IPS-NIHi7 (cell line): ENCODE data around the gene SPEN.

Experiments used
- DNase-seq: peaks from one replicate; pipeline ENCODE4 v3.0.0; 2012; ENCODE audit warnings: mixed read lengths; ENCODE audit errors: extremely low spot score

Gene SPEN

GRCh38 chr1:15852036-15852827 is 4.7 kb downstream of the SPEN start:
- no peak for DNase-seq

- DNase-seq, result no peak
Observed at GRCh38 chr1:15852828-15853302, 5.4 kb downstream of the SPEN start.

- no peak for DNase-seq
Observed at GRCh38 chr1:15856888-15857287, 9.4 kb downstream of the SPEN start.

GRCh38 chr1:15858069-15858670 is 10.7 kb downstream of the SPEN start:
- DNase-seq, result no peak

GRCh38 chr1:15858672-15859372 is 11.3 kb downstream of the SPEN start:
- DNase-seq, result no peak

- DNase-seq, result no peak
Observed at GRCh38 chr1:15863156-15863901, 15.8 kb downstream of the SPEN start.

- no peak for DNase-seq
Observed at GRCh38 chr1:15866721-15867201, 19.3 kb downstream of the SPEN start.

- DNase-seq, result no peak
Observed at GRCh38 chr1:15867288-15867687, 19.8 kb downstream of the SPEN start.

- DNase-seq, result no peak
Observed at GRCh38 chr1:15869413-15869812, 21.9 kb downstream of the SPEN start.

GRCh38 chr1:15870421-15870820 is 22.9 kb downstream of the SPEN start:
- no peak for DNase-seq

- no peak for DNase-seq
Observed at GRCh38 chr1:15874471-15874870, 27.0 kb downstream of the SPEN start.

- DNase-seq, result peak; percentile 63
Observed at GRCh38 chr1:15876357-15877055, 29.0 kb downstream of the SPEN start.

- DNase-seq, result no peak
Observed at GRCh38 chr1:15881961-15882360, 34.5 kb downstream of the SPEN start.

GRCh38 chr1:15882665-15883064 is 35.2 kb downstream of the SPEN start:
- no peak for DNase-seq

- no peak for DNase-seq
Observed at GRCh38 chr1:15883326-15883725, 35.8 kb downstream of the SPEN start.

- no peak for DNase-seq
Observed at GRCh38 chr1:15884477-15884876, 37.0 kb downstream of the SPEN start.

GRCh38 chr1:15885269-15885668 is 37.8 kb downstream of the SPEN start:
- DNase-seq, result no peak

- peak; percentile 93 for DNase-seq
Observed at GRCh38 chr1:15885701-15886610, 38.4 kb downstream of the SPEN start.

GRCh38 chr1:15886611-15887167 is 39.2 kb downstream of the SPEN start:
- DNase-seq, result no peak
